Bone marrow (tissue), 2 donors: ENCODE measurements around the gene PAM.
"Not testable (repeated sequence)": the region's sequence is repeated elsewhere in the genome, so short reads cannot be mapped to it uniquely, and the experiment has no call there.

ENCODE experiments used
- DNase-seq, 2 donors: peaks; one replicate each; lab custom pipeline; 2025; lab: John Stamatoyannopoulos, UW

Gene PAM

GRCh38 chr5:103057208-103058130 is 302.4 kb downstream of the PAM start:
- no peak for DNase-seq

GRCh38 chr5:103059525-103059924 is 304.4 kb downstream of the PAM start:
- DNase-seq, result no peak

- no peak for DNase-seq
Observed at GRCh38 chr5:103060424-103060954, 305.4 kb downstream of the PAM start.

DNA sequence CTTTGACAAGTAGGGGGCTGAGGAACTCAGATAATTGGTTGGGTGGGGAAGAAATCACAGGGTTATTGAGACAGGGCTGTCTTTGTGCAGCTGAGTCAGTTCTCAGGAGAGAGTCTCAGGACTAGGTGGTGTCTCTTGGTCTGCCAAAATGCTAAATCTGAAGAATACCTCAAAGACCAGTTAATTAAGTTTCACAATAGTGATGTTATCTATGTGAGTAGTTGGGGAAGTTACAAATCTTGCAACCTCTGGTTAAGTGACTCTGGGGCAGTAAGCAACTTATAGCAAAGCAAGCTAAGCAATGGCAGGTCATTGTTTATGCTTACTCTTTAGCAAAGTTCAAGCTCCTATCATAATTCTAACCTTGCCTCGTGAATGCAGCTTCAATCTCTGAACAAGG is 311.2 kb downstream of the PAM start:
- no peak for DNase-seq

DNA sequence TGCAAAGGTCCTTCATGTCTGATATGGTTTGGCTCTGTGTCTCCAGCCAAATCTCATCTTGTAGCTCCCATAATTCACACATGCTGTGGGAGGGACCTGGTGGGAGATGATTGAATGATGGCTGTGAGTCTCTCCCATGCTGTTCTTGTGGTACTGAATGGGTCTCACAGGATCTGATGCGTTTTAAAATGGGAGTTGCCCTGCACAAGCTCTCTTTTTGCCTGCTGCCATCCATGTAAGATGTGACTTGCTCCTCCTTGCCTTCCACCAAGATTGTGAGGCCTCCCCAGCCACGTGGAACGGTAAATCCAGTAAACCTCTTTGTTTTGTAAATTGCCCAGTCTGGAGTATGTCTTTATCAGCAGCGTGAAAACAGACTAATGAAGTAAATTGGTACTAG is 318.4 kb downstream of the PAM start:
- DNase-seq, result not testable (repeated sequence)

DNA sequence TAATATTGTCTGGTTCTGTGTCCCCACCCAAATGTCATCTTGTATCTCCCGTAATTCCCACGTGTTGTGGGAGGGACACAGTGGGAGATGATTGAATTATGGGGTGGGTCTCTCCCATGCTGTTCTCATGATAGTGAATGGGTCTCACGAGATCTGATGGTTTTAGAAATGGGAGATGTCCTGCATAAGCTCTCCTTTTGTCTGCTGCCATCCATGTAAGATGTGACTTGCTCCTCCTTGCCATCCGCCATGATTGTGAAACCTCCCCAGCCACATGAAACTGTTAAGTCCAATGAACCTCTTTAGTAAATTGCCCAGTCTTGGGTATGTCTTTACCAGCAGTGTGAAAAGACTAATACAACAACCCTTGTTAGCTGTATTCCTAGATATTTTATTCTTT is 320.3 kb downstream of the PAM start:
- DNase-seq, result no peak
